SK-N-SH (cell line): Measurements from ENCODE around the gene RTF2.

ENCODE experiments used
- CTCF ChIP-seq: fragments of 200-600 bp; sonication (generic); IDR thresholded peaks from 2 replicates; pipeline ENCODE4 v1.6.1; 2017; ENCODE audit warnings: antibody characterized with exemption, mild to moderate bottlenecking, moderate library complexity
- EP300 ChIP-seq, 2 experiments: IDR thresholded peaks; 2 replicates each; pipeline versions ENCODE4 v1.4.0 to v1.6.1; 2012; ENCODE audit warnings: borderline replicate concordance in 1 of 2, low read depth in 1 of 2, low read length in 1 of 2
- EZH2phosphoT487 ChIP-seq: fragments of 200-600 bp; sonication (generic); IDR thresholded peaks from 2 replicates; pipeline ENCODE4 v1.6.1; 2017; ENCODE audit warnings: low read depth, mixed run types, mild to moderate bottlenecking, antibody characterized with exemption, moderate library complexity, borderline replicate concordance
- FOXM1 ChIP-seq: IDR thresholded peaks from 2 replicates; pipeline ENCODE4 v1.4.0; 2012; ENCODE audit warnings: low read depth, mild to moderate bottlenecking
- GABPA ChIP-seq: IDR thresholded peaks from 2 replicates; pipeline ENCODE4 v1.4.0; 2012; ENCODE audit warnings: low read depth, mild to moderate bottlenecking
- JUND ChIP-seq: IDR thresholded peaks from 2 replicates; pipeline ENCODE4 v1.4.0; 2012
- MAX ChIP-seq: IDR thresholded peaks from 2 replicates; pipeline ENCODE4 v1.4.0; 2012; ENCODE audit warnings: low read depth
- NFIC ChIP-seq: IDR thresholded peaks from 2 replicates; pipeline ENCODE4 v1.4.0; 2012; ENCODE audit warnings: borderline replicate concordance
- POLR2AphosphoS5 ChIP-seq: IDR thresholded peaks from 2 replicates; pipeline ENCODE4 v1.6.1; 2012; ENCODE audit warnings: low read depth, low read length
- RAD21 ChIP-seq: IDR thresholded peaks from 2 replicates; pipeline ENCODE4 v1.6.1; 2012; ENCODE audit warnings: mild to moderate bottlenecking, low read length
- TAF1 ChIP-seq: IDR thresholded peaks from 2 replicates; pipeline ENCODE4 v1.6.1; 2012; ENCODE audit warnings: low read depth, mild to moderate bottlenecking, low read length, moderate library complexity, borderline replicate concordance
- TCF12 ChIP-seq: IDR thresholded peaks from 2 replicates; pipeline ENCODE4 v1.4.0; 2012
- USF2 ChIP-seq: fragments of 150-350 bp; IDR thresholded peaks from 2 replicates; pipeline ENCODE4 v1.6.1; 2017; ENCODE audit warnings: antibody characterized with exemption, low read length, low read depth, borderline replicate concordance
- YY1 ChIP-seq: IDR thresholded peaks from 2 replicates; pipeline ENCODE4 v1.4.0; 2012; ENCODE audit warnings: low read depth, mild to moderate bottlenecking

GRCh38 chr20:56506103-56506502 lies 37.7 kb downstream of the RTF2 start:
- no peak for TF ChIP-seq TCF12
- TF ChIP-seq CTCF = no peak
- no peak for TF ChIP-seq FOXM1
- TF ChIP-seq EZH2phosphoT487 = no peak
- no peak for TF ChIP-seq POLR2AphosphoS5
- TF ChIP-seq EP300 (IDR thresholded peaks at IDR 0.05; ENCODE audit: borderline replicate concordance in 1 of 2, low read depth in 1 of 2, low read length in 1 of 2) = no peak
- TF ChIP-seq YY1 = no peak
- TF ChIP-seq MAX = no peak
- no peak for TF ChIP-seq GABPA
- TF ChIP-seq JUND = no peak
- TF ChIP-seq RAD21 = no peak
- TF ChIP-seq NFIC = no peak
- no peak for TF ChIP-seq USF2
- TF ChIP-seq TAF1 = no peak
